SKM-1 treated with dmso at 0.1 percent for 144 hours (cell line): Measurements from ENCODE around the gene FHOD1.

ENCODE experiments used
- DNase-seq: peaks from one replicate; lab custom pipeline; 2025; ENCODE audit not compliant: unreplicated experiment; lab: John Stamatoyannopoulos, UW

Gene FHOD1

GRCh38 chr16:67179421-67180080, 67.7 kb downstream of the FHOD1 start:
- DNase-seq: no peak
